GM12878 (cell line): ENCODE data around the gene MSH4. TPM values are rescaled to one million over a fixed set of nuclear protein-coding genes. Genes with fewer than 3 reads are reported as not detected.

Source experiments
- ATAC-seq: fragments of 200-7000 bp; cut with Tn5 transposase; 3 replicates; pipeline ENCODE4 v1.9.1; 2020; ENCODE audit warnings: mild to moderate bottlenecking, moderate library complexity
- BruUV-seq: library from RNA; stranded (reverse); fragments of 400-500 nt; replicated peaks from 2 replicates; lab custom pipeline; 2021; lab: Mats Ljungman, UMichigan
- CTCF ChIA-PET: fragments of 300-600 bp; sonication (Branson Sonifier 250); formaldehyde crosslinking; extraction: SDS; loops from one replicate; lab custom pipeline; 2021; ENCODE audit warnings: inconsistent platforms; lab: Yijun Ruan, JAX
- POLR2A ChIA-PET: fragments of 350-600 bp; formaldehyde crosslinking; extraction: SDS; loops from one replicate; lab custom pipeline; 2021; ENCODE audit warnings: inconsistent platforms; lab: Charles Lee
- RAD21 ChIA-PET: fragments of 300-600 bp; sonication (Branson Sonifier 250); formaldehyde crosslinking; loops from one replicate; lab custom pipeline; 2023; ENCODE audit warnings: antibody characterized with exemption; ENCODE audit not compliant: unreplicated experiment; lab: Charles Lee
- SMC1A ChIA-PET: fragments of 300-600 bp; sonication (Branson Sonifier 250); formaldehyde crosslinking; loops from one replicate; lab custom pipeline; 2023; ENCODE audit not compliant: unreplicated experiment, uncharacterized antibody; lab: Charles Lee
- DNase-seq: peaks from one replicate; pipeline ENCODE4 v3.0.0-alpha.2; 2011; ENCODE audit warnings: low read depth, low spot score
- FAIRE-seq: peaks from 3 replicates; lab custom pipeline; 2011; peaks lifted over from hg19 to GRCh38; lab: Jason Lieb, UNC
- H2AFZ ChIP-seq: 2 replicates; pipeline ENCODE4 v1.6.0; 2011; ENCODE audit warnings: low read depth, low read length, control low read depth; ENCODE audit not compliant: control insufficient read depth
- H3K27ac ChIP-seq: 2 replicates; pipeline ENCODE4 v1.5.1; 2011; ENCODE audit warnings: control low read depth; ENCODE audit not compliant: control insufficient read depth, insufficient read depth
- H3K27me3 ChIP-seq, 2 experiments: replicated peaks in 1 of 2; 2 replicates each; pipeline versions ENCODE4 v1.6.0 to v1.6.1; 2011; ENCODE audit warnings: low read length in 1 of 2; ENCODE audit not compliant: control insufficient read depth in 2 of 2, insufficient read depth in 2 of 2
- H3K36me3 ChIP-seq, 2 experiments: 2 replicates each; pipeline ENCODE4 v1.5.1; 2011; ENCODE audit warnings: low read length in 1 of 2; ENCODE audit not compliant: control insufficient read depth in 2 of 2, insufficient read depth in 2 of 2
- H3K4me1 ChIP-seq: 2 replicates; pipeline ENCODE4 v1.6.1; 2011; ENCODE audit warnings: mild to moderate bottlenecking, low read length, moderate library complexity, mixed read lengths; ENCODE audit not compliant: control insufficient read depth, insufficient read depth
- H3K4me2 ChIP-seq: 2 replicates; pipeline ENCODE4 v1.6.0; 2011; ENCODE audit warnings: control low read depth; ENCODE audit not compliant: control insufficient read depth, insufficient read depth
- H3K4me3 ChIP-seq: fragments of 200-600 bp; sonication (generic); 2 replicates; pipeline ENCODE4 v1.5.1; 2016
- H3K79me2 ChIP-seq: 2 replicates; pipeline ENCODE4 v1.6.0; 2011; ENCODE audit warnings: low read length; ENCODE audit not compliant: control insufficient read depth, insufficient read depth
- H3K9ac ChIP-seq: 2 replicates; pipeline ENCODE4 v1.8.0; 2011; ENCODE audit warnings: low read length, control low read depth, mixed read lengths; ENCODE audit not compliant: control insufficient read depth, insufficient read depth
- H3K9me3 ChIP-seq: replicated peaks from 3 replicates; pipeline ENCODE4 v1.5.1; 2011; ENCODE audit warnings: mild to moderate bottlenecking, low read length; ENCODE audit not compliant: control insufficient read depth, insufficient read depth
- H4K20me1 ChIP-seq: 2 replicates; pipeline ENCODE4 v1.6.0; 2011; ENCODE audit not compliant: control insufficient read depth, insufficient read depth
- BCL3 ChIP-seq: IDR thresholded peaks from 2 replicates; pipeline ENCODE4 v1.6.1; 2011; ENCODE audit warnings: borderline replicate concordance, low read depth, mild to moderate bottlenecking, moderate library complexity, low read length; ENCODE audit not compliant: insufficient read depth, poor library complexity, severe bottlenecking
- BHLHE40 ChIP-seq, 2 experiments: fragments of 450-650 bp in 1 of 2; IDR thresholded peaks; 2 replicates each; pipeline ENCODE4 v1.6.1; 2011 to 2017; ENCODE audit warnings: low read depth in 2 of 2, borderline replicate concordance in 1 of 2, improper control_type of control experiment in 1 of 2, low read length in 1 of 2, mild to moderate bottlenecking in 1 of 2
- CBX5 ChIP-seq: sonication (generic); IDR thresholded peaks from 2 replicates; pipeline ENCODE4 v1.6.1; 2016; ENCODE audit warnings: low read depth, moderate library complexity, mild to moderate bottlenecking, inconsistent platforms
- IKZF1 ChIP-seq: fragments of 450-650 bp; conservative IDR thresholded peaks from 2 replicates; pipeline ENCODE4 v1.6.1; 2017; ENCODE audit warnings: antibody characterized with exemption, mild to moderate bottlenecking
- NFIC ChIP-seq: IDR thresholded peaks from 2 replicates; pipeline ENCODE4 v1.6.1; 2012; ENCODE audit warnings: low read depth, mild to moderate bottlenecking, inconsistent platforms, low read length, moderate library complexity
- RB1 ChIP-seq: fragments of 450-650 bp; formaldehyde crosslinking; IDR thresholded peaks from 2 replicates; pipeline ENCODE4 v1.6.1; 2017; ENCODE audit warnings: mild to moderate bottlenecking, borderline replicate concordance
- RCOR1 ChIP-seq: conservative IDR thresholded peaks from 2 replicates; pipeline ENCODE4 v1.6.1; 2012; ENCODE audit warnings: low read depth, low read length, improper control_type of control experiment
- RELB ChIP-seq: fragments of 450-650 bp; IDR thresholded peaks from 2 replicates; pipeline ENCODE4 v1.6.1; 2017; ENCODE audit warnings: low read depth, mild to moderate bottlenecking, moderate library complexity
- TARDBP ChIP-seq: IDR thresholded peaks from 2 replicates; pipeline ENCODE4 v1.6.1; 2016; ENCODE audit warnings: borderline replicate concordance
- TBL1XR1 ChIP-seq: IDR thresholded peaks from 2 replicates; pipeline ENCODE4 v1.6.1; 2012; ENCODE audit warnings: low read depth, low read length, improper control_type of control experiment
- WGBS: methylation state at CpG from one replicate; pipeline ENCODE4 v1.1.6; 2016; ENCODE audit warnings: low lambda C conversion rate; ENCODE audit not compliant: insufficient replicate concordance, insufficient coverage; ENCODE audit errors: missing lambda C conversion rate; 5-methylcytosine and 5-hydroxymethylcytosine counted together
- in situ Hi-C: fragments of 300-500 bp; cut with MboI; formaldehyde crosslinking; loops from 9 replicates; pipeline ENCODE4 v1.14.3; 2018; ENCODE audit warnings: mixed read lengths
- intact Hi-C: fragments of 100-400 bp; cut with micrococcal nuclease; formaldehyde crosslinking; loops from one replicate; pipeline ENCODE4 v1.14.2; 2022; ENCODE audit not compliant: unreplicated experiment
- polyA plus RNA-seq, 11 experiments: library from polyadenylated mRNA; depleted of rRNA in 4 of 11; unstranded in 6 of 11; stranded (reverse) in 5 of 11; fragments of >200 nt; fragmentation: Nextera tagmentation in 4 of 11; fragmentation: Illumina TruSeq in 1 of 11; extraction: Ambion mirVana in 4 of 11; extraction: Trizol in 1 of 11; gene quantifications; 1 replicate in 1 of 11; 2 replicates in 10 of 11; pipeline versions ENCODE4 v1.2.1 to v1.2.3, GENCODE V29; 2011 to 2016; ENCODE audit warnings: inconsistent platforms in 2 of 11, missing spikeins in 2 of 11, low read depth in 1 of 11
- total RNA-seq, 4 experiments: library from RNA; depleted of rRNA in 3 of 4; stranded (reverse); fragments of >200 nt in 3 of 4; fragmentation: Illumina TruSeq in 1 of 4; extraction: Trizol in 1 of 4; gene quantifications; 2 replicates each; pipeline versions ENCODE4 v1.2.1 to v1.2.3, GENCODE V29; 2013 to 2021
- TF ChIP-seq, protein P1 (sequence below): IDR thresholded peaks from 2 replicates; pipeline ENCODE4 v1.6.1; 2012; ENCODE audit warnings: low read depth, low read length, improper control_type of control experiment
- TF ChIP-seq, protein P2 (sequence below): IDR thresholded peaks from 2 replicates; pipeline ENCODE4 v1.6.1; 2012; ENCODE audit warnings: improper control_type of control experiment, low read depth, low read length; ENCODE audit not compliant: insufficient replicate concordance

The MSH4 gene
- total and polyA plus RNA-seq, 10 of the 15 experiments (the other 5 are each of a cell fraction or from before 2014, with no cell fraction given): 0.04 to 0.34 (median 0.09) TPM; not detected in 3

DNA sequence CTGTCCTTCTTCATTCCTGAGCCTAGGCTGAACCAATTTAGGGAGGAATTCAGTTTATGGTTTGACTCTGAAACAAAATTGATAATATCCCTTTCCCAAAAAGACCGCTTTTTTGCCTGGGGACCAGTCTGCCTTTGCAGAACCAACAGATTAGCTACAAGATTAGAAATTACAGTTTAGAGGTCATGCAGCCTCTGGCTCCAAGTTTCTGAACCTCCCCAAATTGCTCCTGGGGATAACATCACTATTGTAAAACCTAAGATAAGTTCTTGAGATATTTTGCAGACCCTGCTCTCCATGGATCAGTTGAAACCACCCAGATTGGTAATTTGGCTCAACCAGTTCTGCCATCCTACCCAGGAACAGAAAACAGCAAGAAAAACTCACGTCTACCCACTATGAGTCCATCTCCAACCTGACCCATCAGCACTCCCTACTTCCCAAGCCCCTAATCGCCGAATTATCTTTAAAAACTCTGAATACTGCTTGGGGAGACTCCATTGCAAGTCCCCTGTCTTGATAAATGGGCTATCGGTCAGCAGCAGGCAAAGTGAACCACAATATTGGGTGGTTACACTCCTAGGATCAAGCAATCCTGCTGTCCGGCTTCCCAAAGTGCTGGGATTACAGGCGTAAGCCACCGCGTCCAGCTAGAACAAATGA is 11.2 kb upstream of the MSH4 start:
- 0 out of 2 replicates have a peak, but pooled peaks cover under 1% of the 10 kb centered on the region for H3K4me1 ChIP-seq
- RAD21 ChIA-PET: interaction anchor here (1.0 to 2.3 kb wide), 4 partner anchors 56 to 1052 kb away, joined by 3 to 16 read pairs (median 6); no protein-coding TSS in a partner anchor
- in situ Hi-C loops: loop anchor here (5.0 kb wide), 2 partner anchors 58 to 202 kb away; no protein-coding TSS in a partner anchor
- peaks cover 0 to 7% of the 10 kb centered on the region in 2 experiments; a peak in 1 of 4 replicates for H3K36me3 ChIP-seq
- intact Hi-C loops: loop anchor here (10.0 kb wide), 1 partner anchor 199 kb away; no protein-coding TSS in a partner anchor
- no peaks in the 10 kb centered on the region for H3K9me3 ChIP-seq
- H3K79me2 ChIP-seq: peaks cover 58% of the 10 kb centered on the region
- peak overlapping the region; percentile 98 for H3K27ac ChIP-seq
- H3K4me2 ChIP-seq: peak overlapping the region; percentile 93
- POLR2A ChIA-PET: interaction anchor here (1.0 to 3.3 kb wide), 3 partner anchors 53 to 62 kb away, joined by 8 to 44 read pairs (median 8); no protein-coding TSS in a partner anchor
- SMC1A ChIA-PET: interaction anchor here (1.0 to 3.2 kb wide), 6 partner anchors 21 to 62 kb away, joined by 3 to 33 read pairs (median 8); no protein-coding TSS in a partner anchor
- no peaks in the 10 kb centered on the region for H4K20me1 ChIP-seq
- H2AFZ ChIP-seq: peak overlapping the region; percentile 87
- peak overlapping the region; percentile 93 for H3K9ac ChIP-seq
- TSS peak; percentile 90 for BruUV-seq
- DNase-seq (no peak), ATAC-seq (peak; percentile 29), FAIRE-seq (no peak)
- peak overlapping the region; percentile 79 for H3K4me3 ChIP-seq
- 1% methylated on average over 9 of the region's 9 CpGs for WGBS
- H3K27me3 ChIP-seq: no peaks in the 10 kb centered on the region
- CTCF ChIA-PET: interaction anchor here (1.2 to 1.3 kb wide), 2 partner anchors 57 to 62 kb away, joined by 3 to 4 read pairs; no protein-coding TSS in a partner anchor
- no peak for TF ChIP-seq TARDBP
- TF ChIP-seq TBL1XR1: no peak
- TF ChIP-seq, protein P1, sequence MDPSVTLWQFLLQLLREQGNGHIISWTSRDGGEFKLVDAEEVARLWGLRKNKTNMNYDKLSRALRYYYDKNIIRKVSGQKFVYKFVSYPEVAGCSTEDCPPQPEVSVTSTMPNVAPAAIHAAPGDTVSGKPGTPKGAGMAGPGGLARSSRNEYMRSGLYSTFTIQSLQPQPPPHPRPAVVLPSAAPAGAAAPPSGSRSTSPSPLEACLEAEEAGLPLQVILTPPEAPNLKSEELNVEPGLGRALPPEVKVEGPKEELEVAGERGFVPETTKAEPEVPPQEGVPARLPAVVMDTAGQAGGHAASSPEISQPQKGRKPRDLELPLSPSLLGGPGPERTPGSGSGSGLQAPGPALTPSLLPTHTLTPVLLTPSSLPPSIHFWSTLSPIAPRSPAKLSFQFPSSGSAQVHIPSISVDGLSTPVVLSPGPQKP: no peak
- TF ChIP-seq RB1: no peak
- no peak for TF ChIP-seq RCOR1
- TF ChIP-seq, protein P2, sequence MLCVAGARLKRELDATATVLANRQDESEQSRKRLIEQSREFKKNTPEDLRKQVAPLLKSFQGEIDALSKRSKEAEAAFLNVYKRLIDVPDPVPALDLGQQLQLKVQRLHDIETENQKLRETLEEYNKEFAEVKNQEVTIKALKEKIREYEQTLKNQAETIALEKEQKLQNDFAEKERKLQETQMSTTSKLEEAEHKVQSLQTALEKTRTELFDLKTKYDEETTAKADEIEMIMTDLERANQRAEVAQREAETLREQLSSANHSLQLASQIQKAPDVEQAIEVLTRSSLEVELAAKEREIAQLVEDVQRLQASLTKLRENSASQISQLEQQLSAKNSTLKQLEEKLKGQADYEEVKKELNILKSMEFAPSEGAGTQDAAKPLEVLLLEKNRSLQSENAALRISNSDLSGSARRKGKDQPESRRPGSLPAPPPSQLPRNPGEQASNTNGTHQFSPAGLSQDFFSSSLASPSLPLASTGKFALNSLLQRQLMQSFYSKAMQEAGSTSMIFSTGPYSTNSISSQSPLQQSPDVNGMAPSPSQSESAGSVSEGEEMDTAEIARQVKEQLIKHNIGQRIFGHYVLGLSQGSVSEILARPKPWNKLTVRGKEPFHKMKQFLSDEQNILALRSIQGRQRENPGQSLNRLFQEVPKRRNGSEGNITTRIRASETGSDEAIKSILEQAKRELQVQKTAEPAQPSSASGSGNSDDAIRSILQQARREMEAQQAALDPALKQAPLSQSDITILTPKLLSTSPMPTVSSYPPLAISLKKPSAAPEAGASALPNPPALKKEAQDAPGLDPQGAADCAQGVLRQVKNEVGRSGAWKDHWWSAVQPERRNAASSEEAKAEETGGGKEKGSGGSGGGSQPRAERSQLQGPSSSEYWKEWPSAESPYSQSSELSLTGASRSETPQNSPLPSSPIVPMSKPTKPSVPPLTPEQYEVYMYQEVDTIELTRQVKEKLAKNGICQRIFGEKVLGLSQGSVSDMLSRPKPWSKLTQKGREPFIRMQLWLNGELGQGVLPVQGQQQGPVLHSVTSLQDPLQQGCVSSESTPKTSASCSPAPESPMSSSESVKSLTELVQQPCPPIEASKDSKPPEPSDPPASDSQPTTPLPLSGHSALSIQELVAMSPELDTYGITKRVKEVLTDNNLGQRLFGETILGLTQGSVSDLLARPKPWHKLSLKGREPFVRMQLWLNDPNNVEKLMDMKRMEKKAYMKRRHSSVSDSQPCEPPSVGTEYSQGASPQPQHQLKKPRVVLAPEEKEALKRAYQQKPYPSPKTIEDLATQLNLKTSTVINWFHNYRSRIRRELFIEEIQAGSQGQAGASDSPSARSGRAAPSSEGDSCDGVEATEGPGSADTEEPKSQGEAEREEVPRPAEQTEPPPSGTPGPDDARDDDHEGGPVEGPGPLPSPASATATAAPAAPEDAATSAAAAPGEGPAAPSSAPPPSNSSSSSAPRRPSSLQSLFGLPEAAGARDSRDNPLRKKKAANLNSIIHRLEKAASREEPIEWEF: no peak
- 0 out of 2 replicates have a peak, but pooled peaks have one; percentile 2 for TF ChIP-seq NFIC
- peak; percentile 10 for TF ChIP-seq BCL3
- TF ChIP-seq RELB: 0 out of 2 replicates have a peak, but pooled peaks have one; percentile 11
- no peak for TF ChIP-seq BHLHE40 (IDR thresholded peaks at IDR 0.05; ENCODE audit: borderline replicate concordance in 1 of 2, low read depth in 2 of 2, low read length in 1 of 2)
- 0 out of 2 replicates have a peak, but pooled peaks have one; percentile 3 for TF ChIP-seq IKZF1
- TF ChIP-seq CBX5: no peak
